GM18907 (cell line): Measurements from ENCODE around the gene DBR1.
A peak's percentile ranks its signal among the peaks of the same experiment; 100 is the strongest.
"Not testable (repeated sequence)": the region's sequence is repeated elsewhere in the genome, so short reads cannot be mapped to it uniquely, and the experiment has no call there.

Source experiments
- ATAC-seq: cut with Tn5 transposase; IDR thresholded peaks from one replicate; pipeline ENCODE4 v1.9.1; 2021; ENCODE audit warnings: mild to moderate bottlenecking, moderate library complexity; ENCODE audit not compliant: unreplicated experiment

The DBR1 gene

DNA sequence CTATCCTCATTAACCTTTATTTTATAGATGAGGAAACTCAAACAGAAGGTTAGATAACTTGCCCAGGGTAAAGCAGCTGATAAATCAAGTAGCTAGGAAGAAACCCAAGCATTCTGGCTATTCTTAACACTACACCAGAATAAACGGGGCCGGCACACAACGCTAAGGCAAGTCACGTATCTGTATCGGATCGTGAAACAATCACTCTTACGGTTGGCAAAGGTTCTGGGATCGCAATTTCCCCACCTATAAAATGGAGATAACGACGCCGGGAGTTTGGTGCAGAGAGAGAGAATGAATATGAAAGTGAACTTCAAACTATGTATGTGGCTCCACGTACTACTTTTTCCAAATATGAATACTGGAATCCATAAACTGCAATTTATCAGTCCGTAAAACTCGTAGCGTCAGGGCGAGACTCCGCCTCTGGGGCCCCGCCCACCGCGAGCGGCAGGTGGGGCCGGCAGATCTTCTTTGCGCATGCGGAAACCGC, 12.1 kb upstream of the DBR1 start:
- ATAC-seq: peak; percentile 92

DNA sequence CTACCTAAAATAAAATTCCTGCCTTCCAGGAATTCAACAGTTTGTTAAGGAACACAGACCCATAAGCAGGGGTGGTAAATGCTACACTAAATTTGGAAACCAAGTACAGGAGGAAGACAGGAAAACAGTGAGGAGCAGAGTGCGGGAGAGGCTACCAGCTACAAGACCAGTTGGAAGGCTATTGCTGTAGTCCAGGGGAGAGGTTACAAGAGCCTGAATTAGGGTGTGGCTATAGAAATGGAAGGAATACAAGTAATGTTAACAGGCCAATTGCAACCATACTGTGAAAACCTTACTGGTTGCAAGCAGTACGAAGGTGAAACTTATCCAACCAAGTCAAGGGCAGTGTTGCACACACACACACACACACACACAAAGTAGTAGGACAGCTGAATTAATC, 11.5 kb upstream of the DBR1 start:
- no peak for ATAC-seq

DNA sequence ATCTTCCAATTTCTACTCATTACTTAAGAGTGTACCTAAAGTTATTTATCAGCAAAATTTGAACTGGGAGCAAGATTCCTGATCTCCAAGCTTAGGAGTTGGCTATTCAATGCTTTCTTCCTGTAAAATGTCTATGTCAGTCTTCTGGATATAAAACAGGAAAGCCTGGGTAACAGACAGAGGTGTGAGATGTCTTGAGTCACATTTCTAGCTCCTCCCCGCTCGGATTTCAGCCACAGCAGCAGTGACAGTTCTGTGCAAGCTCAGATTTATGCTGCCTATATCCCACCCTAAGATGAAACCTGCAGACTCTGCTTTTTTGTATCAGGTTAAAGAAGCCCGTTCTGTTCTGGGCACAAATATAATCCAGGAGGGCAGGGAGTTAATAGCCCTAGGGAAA, 10.3 kb upstream of the DBR1 start:
- ATAC-seq: no peak

DNA sequence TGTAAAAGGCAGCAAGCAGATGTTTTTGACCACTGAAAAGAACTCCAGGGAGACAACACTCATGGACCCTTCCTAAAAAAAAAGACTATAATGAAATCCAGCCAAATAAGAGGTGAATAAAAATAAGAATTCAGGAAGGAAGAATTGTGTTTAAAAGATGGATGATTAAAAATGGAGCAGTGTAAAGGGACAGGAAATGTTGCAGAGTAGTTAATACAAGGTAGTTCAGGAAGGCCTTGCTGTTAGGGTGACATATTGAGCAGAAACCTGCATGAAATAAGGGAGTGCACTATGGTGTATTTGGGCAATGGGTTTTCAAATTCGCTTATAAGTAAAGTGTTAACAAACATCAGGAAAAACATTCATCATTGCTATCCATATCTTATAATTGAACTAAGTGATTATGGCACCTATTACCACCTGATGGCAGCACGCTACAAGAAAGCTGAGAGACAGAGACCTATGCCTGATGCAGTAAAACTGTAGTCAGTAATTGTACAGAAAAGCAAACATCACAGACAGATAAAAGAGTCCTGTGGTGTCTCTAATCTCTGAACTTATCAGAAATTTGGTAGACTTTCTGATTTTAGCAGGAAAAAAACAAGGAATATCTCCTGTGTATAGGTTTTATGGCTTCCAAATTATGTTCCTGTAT, 5.8 kb upstream of the DBR1 start:
- ATAC-seq: peak; percentile 71

DNA sequence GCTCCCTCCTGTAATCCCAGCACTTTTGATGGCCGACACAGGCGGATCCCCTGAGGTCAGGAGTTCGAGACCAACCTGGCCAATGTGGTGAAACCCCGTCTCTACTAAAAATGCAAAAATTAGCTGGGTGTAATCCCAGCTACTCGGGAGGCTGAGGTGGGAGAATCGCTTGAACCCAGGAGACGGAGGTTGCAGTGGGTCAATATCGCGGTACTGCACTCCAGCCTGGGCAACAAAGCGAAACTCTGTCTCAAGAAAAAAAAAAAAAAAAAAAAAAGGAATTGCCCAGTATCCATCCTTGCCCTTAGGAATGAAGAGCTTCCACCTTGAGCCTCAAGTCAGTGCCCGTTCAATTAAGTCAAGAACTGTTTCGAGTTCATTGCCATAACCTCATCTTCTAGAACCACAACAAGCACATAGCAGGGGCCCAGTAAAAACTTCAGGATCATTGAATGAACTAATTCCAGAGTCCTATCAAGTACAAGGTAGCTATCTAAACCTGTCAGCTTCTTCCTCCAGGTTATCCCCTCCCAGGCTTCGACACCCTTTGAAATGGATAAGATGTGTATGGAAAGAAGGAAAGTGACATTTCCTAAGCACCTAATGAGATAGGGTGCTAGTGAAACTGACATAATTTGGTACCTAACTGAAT, 826 bp downstream of the DBR1 start:
- ATAC-seq: peak; percentile 15

DNA sequence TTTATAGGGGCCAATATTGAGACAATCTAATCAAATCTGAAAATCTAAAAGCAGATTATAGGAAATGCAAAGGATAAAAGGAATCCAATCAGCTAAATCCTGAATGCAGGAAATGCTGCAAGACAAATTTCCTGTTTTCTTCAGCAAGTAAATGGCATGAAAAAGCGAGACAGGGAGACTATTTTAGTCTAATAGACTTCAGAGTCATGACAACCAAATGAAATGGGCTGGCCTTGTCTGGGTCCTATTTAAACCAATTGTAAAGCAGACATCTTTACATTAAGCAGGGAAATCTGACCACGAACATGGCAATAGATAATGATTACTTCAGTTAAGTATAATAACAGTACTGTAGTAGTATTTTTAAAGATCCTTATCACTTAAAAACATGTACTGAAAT, 2.1 kb downstream of the DBR1 start:
- no peak for ATAC-seq

DNA sequence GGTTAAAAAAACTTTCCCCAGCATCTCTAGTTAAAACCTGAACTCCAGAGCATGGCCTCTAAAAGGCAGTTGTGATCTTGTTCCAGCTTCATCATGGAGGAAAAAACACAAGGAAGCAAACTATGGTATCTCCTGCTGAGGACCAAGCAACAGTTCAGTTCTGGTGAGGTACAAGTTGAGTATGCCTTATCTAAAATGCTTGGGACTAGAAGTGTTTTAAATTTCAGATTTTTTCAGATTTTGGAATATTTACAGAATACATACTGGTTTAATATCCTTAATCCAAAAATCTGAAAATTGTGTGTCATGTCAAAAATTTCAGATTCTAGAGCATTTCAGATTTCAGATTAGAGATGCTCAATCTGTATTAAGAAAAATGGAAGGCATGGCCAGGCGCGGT, 9.7 kb downstream of the DBR1 start:
- no peak for ATAC-seq

DNA sequence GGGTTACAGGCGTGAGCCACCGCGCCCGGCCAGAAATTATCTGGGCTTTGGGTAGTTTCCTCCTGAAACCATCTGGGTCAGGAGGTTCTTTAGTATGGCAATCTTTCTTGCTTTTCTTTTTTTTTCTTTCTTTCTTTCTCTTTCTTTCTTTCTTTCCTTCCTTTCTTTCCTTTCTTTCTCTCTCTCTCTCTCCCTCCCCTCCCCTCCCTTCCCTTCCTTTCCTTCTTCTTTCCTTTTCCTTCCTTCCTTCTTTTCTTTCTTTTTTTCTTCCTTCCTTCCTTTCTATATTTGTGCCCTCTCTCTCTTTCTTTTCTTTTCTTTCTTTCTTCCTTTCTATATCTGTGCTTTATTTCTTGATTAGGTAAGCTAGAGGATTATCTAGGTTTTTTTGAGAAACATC, 17.0 kb downstream of the DBR1 start:
- no peak for ATAC-seq

DNA sequence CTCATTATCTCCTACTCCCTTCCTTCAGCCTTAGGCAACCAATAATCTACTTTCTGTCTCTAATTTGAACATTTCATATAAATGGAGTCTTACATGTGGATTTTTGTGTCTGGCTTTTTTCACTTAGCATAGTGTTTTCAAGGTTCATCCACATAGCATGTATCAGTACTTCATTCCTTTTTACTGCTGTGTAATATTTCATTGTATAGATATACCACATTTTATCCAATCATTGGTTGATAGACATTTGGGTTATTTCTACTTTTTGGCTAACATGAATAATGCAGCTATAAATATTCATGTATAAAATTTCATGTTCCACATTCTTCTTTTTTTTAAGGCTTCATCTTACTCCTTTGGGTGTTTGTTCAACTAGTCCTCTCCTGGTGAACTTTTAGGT, 20.2 kb downstream of the DBR1 start:
- ATAC-seq: no peak

DNA sequence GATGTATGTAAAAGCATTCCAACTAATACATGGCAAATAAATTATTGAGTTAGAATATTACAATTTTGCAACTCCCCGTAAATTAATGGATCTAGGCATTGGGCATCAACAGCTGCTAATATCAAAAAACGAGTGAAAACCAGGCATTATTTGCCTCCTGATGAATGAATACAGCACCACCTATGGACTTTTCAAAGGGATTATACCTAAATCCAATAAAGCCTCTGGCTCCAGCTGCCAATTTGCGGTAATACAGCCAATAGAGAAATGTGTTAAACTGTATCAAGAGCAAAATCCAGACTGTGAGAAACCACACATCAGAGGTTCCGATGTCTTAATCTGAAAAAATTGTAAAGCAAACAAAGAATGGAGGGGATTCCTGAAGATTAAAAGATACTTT, 26.2 kb downstream of the DBR1 start:
- ATAC-seq: no peak

DNA sequence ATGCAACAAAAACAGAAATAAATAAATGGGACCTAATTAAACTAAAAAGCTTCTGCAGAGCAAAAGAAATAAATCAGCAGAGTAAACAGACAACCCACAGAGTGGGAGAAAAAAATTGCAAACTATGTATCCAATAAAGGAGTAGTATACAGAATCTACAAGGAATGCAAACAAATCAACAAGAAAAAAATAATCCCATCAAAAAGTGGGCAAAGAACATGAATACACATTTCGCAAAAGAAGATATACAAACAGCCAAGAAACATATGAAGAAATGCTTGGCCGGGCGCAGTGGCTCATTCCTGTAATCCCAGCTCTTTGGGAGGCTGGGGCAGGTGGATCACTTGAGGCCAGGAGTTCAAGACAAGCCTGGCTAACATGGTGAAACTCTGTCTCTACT, 32.5 kb downstream of the DBR1 start:
- ATAC-seq: not testable (repeated sequence)

DNA sequence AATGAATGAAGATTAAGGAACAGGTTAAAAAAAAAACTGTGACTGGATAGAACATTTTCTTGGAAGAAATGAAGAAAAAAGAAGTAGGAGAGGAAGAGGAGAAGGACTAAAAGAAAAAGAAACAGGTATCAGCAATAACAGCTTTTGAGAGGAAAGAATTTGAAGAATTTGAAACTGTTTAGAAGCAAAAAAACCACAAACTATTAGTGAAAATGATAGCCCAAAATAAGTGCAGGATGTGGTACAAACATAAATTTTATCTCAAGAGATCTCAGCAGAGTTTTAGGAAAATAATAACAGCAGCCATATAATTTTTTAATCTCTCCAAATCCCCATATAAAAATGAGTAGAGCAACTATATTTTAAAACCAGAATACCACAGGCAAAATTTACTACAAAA, 33.8 kb downstream of the DBR1 start:
- no peak for ATAC-seq

DNA sequence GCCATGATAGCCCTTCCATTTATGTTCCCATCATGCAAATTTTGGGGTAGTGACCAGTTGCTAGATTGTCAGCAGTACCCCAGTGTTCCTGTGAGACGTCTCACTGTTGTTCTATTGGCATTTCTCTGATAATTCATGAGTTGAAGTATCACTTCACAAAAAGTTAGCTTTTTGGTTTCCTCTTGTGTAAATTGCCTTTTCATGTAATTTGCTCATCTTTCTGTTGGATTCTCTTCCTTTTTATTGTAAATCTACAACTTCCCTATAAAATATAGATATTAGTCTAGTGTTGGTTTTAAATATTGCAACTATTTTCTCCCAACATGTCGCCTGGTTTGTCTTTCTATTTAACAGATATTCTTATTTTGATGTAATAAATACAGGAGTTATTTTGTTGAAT, 35.0 kb downstream of the DBR1 start:
- ATAC-seq: no peak

DNA sequence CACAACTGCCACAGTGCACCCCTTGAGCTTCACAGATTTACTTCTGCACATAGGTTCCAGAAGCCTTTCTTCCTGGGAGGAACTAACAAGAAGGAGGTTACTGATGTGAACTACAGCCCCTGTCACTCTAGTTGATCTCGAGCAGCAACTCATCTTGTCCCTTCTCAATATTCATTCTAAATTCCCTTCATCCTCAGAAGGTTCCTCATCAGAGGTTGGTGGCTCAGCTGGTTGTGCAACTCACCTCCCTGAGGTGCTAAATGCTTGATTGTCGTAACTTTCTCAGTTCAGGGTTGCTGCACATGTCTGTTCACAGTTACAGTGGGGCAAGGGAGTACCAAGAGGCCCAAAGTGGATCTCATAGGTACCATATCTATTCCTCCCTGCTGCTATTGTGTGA, 36.9 kb downstream of the DBR1 start:
- ATAC-seq: no peak

DNA sequence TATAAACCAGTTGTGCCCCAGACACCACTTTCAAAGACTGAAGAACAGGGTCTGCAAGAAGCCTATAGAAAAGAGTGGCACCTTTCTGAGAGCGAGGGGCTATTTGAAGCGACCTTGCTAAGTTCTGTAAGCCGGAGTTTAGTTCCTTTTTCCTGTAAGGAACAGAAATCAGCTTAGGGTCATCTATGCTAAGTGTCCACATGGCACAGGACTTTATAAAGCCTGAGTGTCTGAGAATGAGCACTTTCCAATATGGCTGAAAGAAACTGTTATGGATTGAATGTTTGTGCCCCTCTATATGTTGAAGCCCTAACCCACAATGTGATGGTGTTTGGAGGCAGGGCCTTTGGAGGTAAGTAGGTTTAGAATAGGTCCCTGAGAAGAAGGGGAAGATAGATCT, 38.5 kb downstream of the DBR1 start:
- ATAC-seq: no peak

DNA sequence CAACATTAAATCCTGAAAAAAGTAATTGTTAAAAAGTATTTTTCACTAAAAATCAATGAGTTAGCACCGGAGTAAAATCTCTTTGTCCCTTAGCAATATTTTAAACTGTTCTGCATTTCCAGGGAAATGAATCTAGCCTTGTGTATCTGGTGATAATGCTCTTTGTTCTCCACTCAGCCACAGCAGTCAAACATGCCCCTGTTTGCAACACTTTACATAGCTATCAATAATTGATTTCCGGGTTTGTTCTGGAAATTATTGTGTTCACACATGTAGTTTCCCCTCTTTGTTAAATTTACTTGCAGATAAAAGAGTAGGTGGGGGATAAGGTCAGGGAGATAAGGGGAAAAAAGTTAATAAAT, 38.9 kb downstream of the DBR1 start:
- ATAC-seq: no peak

DNA sequence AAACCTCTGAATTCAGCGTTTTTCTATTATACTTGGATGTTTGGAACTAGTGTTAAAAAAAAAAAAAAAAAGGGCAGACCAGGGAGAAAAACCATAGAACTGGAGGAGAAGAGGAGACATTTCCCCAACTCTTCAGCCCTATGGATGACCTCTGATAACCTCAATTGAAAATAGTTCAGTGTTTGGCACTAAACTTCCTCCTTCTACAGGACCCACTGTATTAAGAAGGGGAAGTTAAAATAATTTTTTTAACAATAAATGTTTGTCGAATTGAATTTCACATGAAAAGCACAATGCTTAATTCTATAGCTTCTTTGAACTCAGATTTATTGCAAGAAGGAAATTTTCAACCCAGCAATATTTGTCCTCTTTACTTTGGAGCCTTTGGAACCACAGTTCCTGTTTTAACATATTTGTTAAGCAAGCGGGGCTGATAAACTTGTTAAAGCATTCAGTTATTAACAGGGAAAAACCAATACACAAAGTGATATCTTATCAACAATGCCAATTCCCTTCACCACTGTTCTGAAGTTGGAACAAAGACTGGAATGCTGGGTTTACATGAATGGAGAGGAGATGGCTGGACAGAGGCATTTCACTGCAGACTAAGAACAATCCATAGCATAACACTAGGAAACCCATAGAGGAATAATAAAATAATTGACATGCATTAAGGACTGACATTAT, 39.4 kb downstream of the DBR1 start:
- no peak for ATAC-seq

DNA sequence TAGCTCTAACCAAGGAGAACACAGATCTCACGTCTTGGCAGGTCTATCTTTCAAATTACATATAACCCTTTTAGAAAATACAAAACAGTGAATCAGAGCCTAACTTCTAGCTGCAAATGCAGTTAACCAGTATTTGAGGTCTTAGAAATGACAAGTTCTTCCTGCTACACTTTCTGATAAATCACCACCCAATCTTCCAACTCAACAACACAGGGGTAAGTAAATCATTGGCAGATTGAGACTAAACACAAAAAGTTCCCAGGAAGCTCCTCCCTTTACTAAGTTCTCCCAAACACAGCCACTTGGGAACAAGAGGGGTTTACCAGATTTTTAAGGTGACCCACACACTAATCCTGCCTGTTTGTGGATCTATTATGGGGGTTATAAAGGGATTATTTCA, 42.5 kb downstream of the DBR1 start, which contains the start of gene A4GNT:
A4GNT (minus strand) TSS at position 152 of the 400 bp plus-strand sequence. CDS start 1,134 bp downstream, outside the sequence.
- ATAC-seq: no peak

DNA sequence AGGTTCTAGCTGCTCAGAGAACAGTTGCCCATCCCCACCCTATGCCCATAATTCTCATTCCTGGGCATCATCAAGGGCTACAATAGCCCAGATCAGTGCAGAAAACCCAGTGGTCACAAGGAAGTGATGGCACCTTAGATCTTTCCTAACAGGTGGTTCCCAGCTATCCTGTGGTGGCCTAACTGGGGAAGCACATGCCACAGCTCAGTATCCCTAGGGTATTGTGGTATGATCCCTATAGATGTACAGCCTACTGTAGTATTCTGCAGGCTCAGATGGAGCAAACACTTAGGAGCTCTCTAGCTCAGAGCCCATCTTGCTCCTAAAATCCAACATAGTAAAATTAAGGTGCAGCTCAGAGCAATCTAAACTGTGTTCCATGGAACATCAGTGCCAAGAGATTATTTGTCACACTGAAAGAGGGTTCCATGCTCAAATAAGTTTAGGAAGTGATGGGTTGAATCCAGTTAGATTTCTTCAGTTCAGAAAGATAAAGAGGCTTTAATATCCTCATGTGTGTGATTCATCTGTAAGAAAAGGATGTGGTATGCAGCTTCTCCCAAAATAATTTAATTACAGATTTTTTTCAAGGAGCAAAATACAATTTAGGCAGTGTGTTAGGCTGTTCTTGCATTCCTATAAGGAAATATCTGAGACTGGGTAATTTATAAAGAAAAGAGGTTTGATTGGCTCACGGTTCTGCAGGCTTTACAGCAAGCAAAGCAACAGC, 46.9 kb downstream of the DBR1 start:
- no peak for ATAC-seq

DNA sequence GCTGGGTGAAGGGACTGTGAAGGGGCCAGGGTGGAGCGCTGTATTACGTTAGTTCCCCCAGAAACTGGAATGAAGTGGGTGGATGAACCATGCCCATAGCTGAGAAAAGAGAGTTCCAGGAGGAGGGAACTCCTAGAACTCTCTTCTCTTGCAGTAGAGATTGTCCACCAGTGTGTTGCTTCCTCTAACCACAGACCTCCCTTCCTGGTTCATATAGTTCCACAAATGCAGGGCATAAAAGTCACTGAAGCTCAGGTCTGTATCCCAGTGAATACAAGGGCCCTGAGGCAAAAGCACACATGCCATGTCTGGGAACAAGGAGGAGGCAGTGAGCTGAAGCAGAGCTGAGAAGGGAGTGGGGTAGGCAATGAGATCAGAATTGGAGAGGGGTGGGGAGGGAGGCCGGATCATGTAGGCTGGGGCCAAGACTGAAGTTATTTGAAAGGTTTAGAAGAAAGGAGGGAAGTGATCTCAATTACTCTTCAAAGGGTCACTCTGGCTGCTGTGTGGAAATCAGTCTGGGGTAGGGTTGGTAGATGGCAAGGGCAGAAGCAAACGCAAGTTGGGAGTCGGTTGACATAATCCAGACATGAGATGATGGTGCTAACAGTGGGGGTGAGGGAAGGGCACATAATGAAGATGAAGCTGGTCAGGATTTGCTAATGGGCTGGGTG, 49.0 kb downstream of the DBR1 start:
- ATAC-seq: no peak
